Testis (tissue), 3 donors: ENCODE results near the gene PGAP2. TPM values are rescaled to one million over a fixed set of nuclear protein-coding genes. Genes with fewer than 3 reads are reported as not detected.

Source experiments
- DNase-seq: peaks from one replicate; pipeline ENCODE4 v3.0.0-alpha.2; 2019
- H3K27ac ChIP-seq, 2 donors: fragments of 200-600 bp; sonication (generic); one replicate each; pipeline ENCODE4 v1.5.1; 2019
- H3K27me3 ChIP-seq: fragments of 200-600 bp; sonication (generic); one replicate; pipeline ENCODE4 v1.5.1; 2019
- H3K36me3 ChIP-seq: fragments of 200-600 bp; sonication (generic); one replicate; pipeline ENCODE4 v1.5.1; 2017; ENCODE audit warnings: low read depth; ENCODE audit errors: missing control alignments
- H3K4me1 ChIP-seq: fragments of 200-600 bp; sonication (generic); one replicate; pipeline ENCODE4 v1.5.1; 2019
- H3K4me3 ChIP-seq, 2 donors: fragments of 200-600 bp; sonication (generic); one replicate each; pipeline ENCODE4 v1.5.1; 2017 to 2019
- H3K9me3 ChIP-seq: fragments of 200-600 bp; sonication (generic); one replicate; pipeline ENCODE4 v1.5.1; 2017
- CTCF ChIP-seq, 3 experiments: fragments of 450-650 bp in 2 of 3; fragments of 200-600 bp in 1 of 3; sonication (generic) in 1 of 3; IDR thresholded peaks; one replicate each; pipeline ENCODE4 v1.5.1; 2016 to 2019; ENCODE audit warnings: antibody characterized with exemption in 3 of 3, mild to moderate bottlenecking in 2 of 3, moderate library complexity in 1 of 3
- POLR2A ChIP-seq: fragments of 450-650 bp; IDR thresholded peaks from one replicate; pipeline ENCODE4 v1.6.1; 2017; ENCODE audit warnings: antibody characterized with exemption, mild to moderate bottlenecking, moderate library complexity
- WGBS, 2 donors: methylation state at CpG; one replicate each; pipeline ENCODE4 v1.1.5; 2018; 5-methylcytosine and 5-hydroxymethylcytosine counted together
- intact Hi-C: fragments of 100-400 bp; cut with DNase I; formaldehyde crosslinking; loops from one replicate; pipeline ENCODE4 v1.15.1; 2023; ENCODE audit warnings: low total_unique reads
- polyA plus RNA-seq: library from polyadenylated mRNA; stranded (reverse); fragments of 350-450 nt; fragmentation: Illumina TruSeq; extraction: RNeasy Lipid Tissue Mini Kit (QIAGEN cat#74804); gene quantifications from one replicate; pipeline ENCODE4 v1.2.3, GENCODE V29; 2014; ENCODE audit warnings: low read depth, low replicate concordance; ENCODE audit not compliant: insufficient read depth
- total RNA-seq, 2 donors: library from RNA; depleted of rRNA; stranded (reverse); fragments of >200 nt; gene quantifications; one replicate each; pipeline ENCODE4 v1.2.3, GENCODE V29; 2016

The PGAP2 gene
- total and polyA plus RNA-seq, 3 donors from 2014 or later = 40.5 to 56.8 (median 54.4) TPM

GRCh38 chr11:3832816-3833215 lies 24.5 kb downstream of the PGAP2 start:
- no peaks in the 10 kb centered on the region for H3K9me3 ChIP-seq
- no peak for DNase-seq
- intact Hi-C loops = no loop called here
- no peak overlapping the region for H3K4me3 ChIP-seq
- no peaks in the 10 kb centered on the region for H3K36me3 ChIP-seq
- no peak overlapping the region for H3K27ac ChIP-seq
- 93 to 98% methylated on average over 2 of the region's 2 CpGs for WGBS, 2 donors
- H3K4me1 ChIP-seq = peaks cover 9% of the 10 kb centered on the region
- H3K27me3 ChIP-seq = no peaks in the 10 kb centered on the region
- TF ChIP-seq POLR2A (no peak), CTCF (IDR thresholded peaks at IDR 0.05) (no peak)

- WGBS, 2 donors = 54 to 79% methylated on average over 2 of the region's 2 CpGs
- Histone ChIP-seq H3K27ac (no peak overlapping the region), H3K4me1 (peaks cover 11% of the 10 kb centered on the region)
Observed at GRCh38 chr11:3833449-3833848, 25.1 kb downstream of the PGAP2 start.

GRCh38 chr11:3834349-3834663 lies 25.9 kb downstream of the PGAP2 start:
- H3K27me3 ChIP-seq = no peaks in the 10 kb centered on the region
- no peaks in the 10 kb centered on the region for H3K9me3 ChIP-seq
- H3K36me3 ChIP-seq = no peaks in the 10 kb centered on the region
- H3K4me1 ChIP-seq = peaks cover 11% of the 10 kb centered on the region
- TF ChIP-seq CTCF (IDR thresholded peaks at IDR 0.05) (no peak), POLR2A (no peak)
- no peak for DNase-seq
- H3K27ac ChIP-seq = no peak overlapping the region
- intact Hi-C loops = no loop called here
- 80 to 81% methylated on average over 4 of the region's 4 CpGs for WGBS, 2 donors
- no peak overlapping the region for H3K4me3 ChIP-seq

More at GRCh38 chr11:3833449-3833848, 25.1 kb downstream of the PGAP2 start:
- intact Hi-C loops = no loop called here
- H3K9me3 ChIP-seq = no peaks in the 10 kb centered on the region
- no peaks in the 10 kb centered on the region for H3K36me3 ChIP-seq
- H3K27me3 ChIP-seq = no peaks in the 10 kb centered on the region
- no peak for DNase-seq
- TF ChIP-seq POLR2A (no peak), CTCF (IDR thresholded peaks at IDR 0.05) (no peak)
- no peak overlapping the region for H3K4me3 ChIP-seq

GRCh38 chr11:3834664-3835461 lies 26.5 kb downstream of the PGAP2 start:
- intact Hi-C loops = no loop called here
- Histone ChIP-seq H3K27ac (peak overlapping the region in 1 of 2 donors; percentile 11), H3K27me3 (no peaks in the 10 kb centered on the region), H3K36me3 (no peaks in the 10 kb centered on the region), H3K9me3 (no peaks in the 10 kb centered on the region), H3K4me3 (no peak overlapping the region), H3K4me1 (peaks cover 14% of the 10 kb centered on the region)
- 78 to 79% methylated on average over 7 of the region's 7 CpGs for WGBS, 2 donors
- peak; percentile 48 for DNase-seq
- TF ChIP-seq CTCF (IDR thresholded peaks at IDR 0.05) (no peak), POLR2A (no peak)

GRCh38 chr11:3835751-3836150 lies 27.4 kb downstream of the PGAP2 start:
- Histone ChIP-seq H3K4me3 (no peak overlapping the region), H3K4me1 (peaks cover 17% of the 10 kb centered on the region), H3K27me3 (no peaks in the 10 kb centered on the region), H3K9me3 (no peaks in the 10 kb centered on the region), H3K27ac (peak overlapping the region in 1 of 2 donors; percentile 11), H3K36me3 (no peaks in the 10 kb centered on the region)
- no peak for TF ChIP-seq CTCF (IDR thresholded peaks at IDR 0.05)
- TF ChIP-seq POLR2A = no peak
- 60 to 67% methylated on average over 4 of the region's 4 CpGs for WGBS, 2 donors
- intact Hi-C loops = no loop called here
- no peak for DNase-seq
